ENCODE measurements around the gene ACY1. TPM values are rescaled to one million over a fixed set of nuclear protein-coding genes. Genes with fewer than 3 reads are reported as not detected.

The ACY1 gene
- total RNA-seq, 2 experiments from 2014 or later: 61.8 to 64.5 TPM

DNA sequence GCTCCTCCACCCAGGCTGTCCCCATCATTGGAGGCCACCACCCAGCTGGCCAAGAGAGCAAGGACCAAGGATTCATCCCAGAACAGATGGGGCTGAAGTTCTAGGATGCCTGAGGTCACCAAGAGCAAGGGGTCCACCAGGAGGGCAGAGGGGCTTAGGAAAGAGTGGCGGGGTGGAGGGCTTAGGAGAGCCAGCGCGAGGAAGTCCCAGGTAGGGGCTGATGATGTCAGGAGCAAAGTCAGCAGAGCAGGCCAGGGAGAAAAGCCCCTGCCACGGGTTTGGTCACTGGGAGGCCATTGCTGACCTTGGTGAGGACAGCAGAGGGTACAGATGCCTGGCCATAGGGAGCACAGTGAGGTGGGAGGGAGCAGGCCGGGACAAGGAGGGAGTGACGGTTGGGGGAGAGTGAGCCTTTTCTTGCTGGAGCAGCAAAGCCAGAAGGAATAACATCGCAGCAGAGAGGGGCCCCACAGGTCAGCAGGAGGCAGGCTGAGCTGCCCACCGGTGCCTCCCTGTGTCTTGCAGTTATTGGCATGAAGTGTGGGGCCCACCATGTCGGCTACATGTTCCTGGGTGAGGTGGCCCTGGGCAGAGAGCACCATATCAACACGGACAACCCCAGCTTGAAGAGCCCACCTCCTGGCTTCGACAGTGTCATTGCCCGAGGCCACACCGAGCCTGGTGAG lies 36.0 kb upstream of the ACY1 start:
- no peak overlapping the region for H3K4me3 Mint-ChIP-seq
- ChIA-PET CTCF (no interaction called here), POLR2A (interaction anchor here (0.7 kb wide), 1 partner anchor 16 kb away, joined by 3 read pairs; no protein-coding TSS in a partner anchor)
- TF ChIP-seq CTCF (IDR thresholded peaks at IDR 0.05): no peak
- intact Hi-C loops (cut with micrococcal nuclease): no loop called here
- H3K36me3 Mint-ChIP-seq (ENCODE audit: low read depth): no peaks in the 10 kb centered on the region
- no peaks in the 10 kb centered on the region for H3K27me3 Mint-ChIP-seq
- no peaks in the 10 kb centered on the region for H3K9me3 Mint-ChIP-seq
- H3K27ac Mint-ChIP-seq: no peak overlapping the region
- H3K4me1 Mint-ChIP-seq (ENCODE audit: low read depth): peaks cover 6% of the 10 kb centered on the region
- DNase-seq: no peak
- no peak for ATAC-seq

DNA sequence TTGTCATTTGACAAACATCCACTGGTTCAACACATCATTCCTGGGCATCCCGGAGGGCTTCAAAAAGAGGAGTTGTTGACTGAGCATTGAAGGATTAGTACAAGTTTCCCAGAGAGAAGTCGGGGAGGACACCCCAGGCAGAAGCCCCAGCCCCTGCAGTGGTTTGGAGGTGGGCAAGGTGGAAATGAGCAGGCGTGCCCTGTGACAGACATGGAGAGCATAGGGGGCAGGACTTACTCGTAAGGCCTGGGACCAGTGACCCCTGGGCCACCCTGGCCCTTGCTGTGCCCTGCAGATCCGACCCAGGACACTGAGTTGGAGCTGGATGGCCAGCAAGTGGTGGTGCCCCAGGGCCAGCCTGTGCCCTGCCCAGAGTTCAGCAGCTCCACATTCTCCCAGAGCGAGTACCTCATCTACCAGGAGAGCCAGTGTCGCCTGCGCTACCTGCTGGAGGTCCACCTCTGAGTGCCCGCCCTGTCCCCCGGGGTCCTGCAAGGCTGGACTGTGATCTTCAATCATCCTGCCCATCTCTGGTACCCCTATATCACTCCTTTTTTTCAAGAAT lies 35.2 kb upstream of the ACY1 start:
- ChIA-PET POLR2A (interaction anchor here (0.6 to 0.7 kb wide), 2 partner anchors 10 to 15 kb away, joined by 3 read pairs; no protein-coding TSS in a partner anchor), CTCF (no interaction called here)
- no peak for ATAC-seq
- no peaks in the 10 kb centered on the region for H3K36me3 Mint-ChIP-seq (ENCODE audit: low read depth)
- no peak overlapping the region for H3K27ac Mint-ChIP-seq
- no peaks in the 10 kb centered on the region for H3K9me3 Mint-ChIP-seq
- H3K4me3 Mint-ChIP-seq: no peak overlapping the region
- TF ChIP-seq CTCF (IDR thresholded peaks at IDR 0.05): no peak
- intact Hi-C loops (cut with micrococcal nuclease): no loop called here
- H3K4me1 Mint-ChIP-seq (ENCODE audit: low read depth): peaks cover under 1% of the 10 kb centered on the region
- H3K27me3 Mint-ChIP-seq: peaks cover 1% of the 10 kb centered on the region
- no peak for DNase-seq

DNA sequence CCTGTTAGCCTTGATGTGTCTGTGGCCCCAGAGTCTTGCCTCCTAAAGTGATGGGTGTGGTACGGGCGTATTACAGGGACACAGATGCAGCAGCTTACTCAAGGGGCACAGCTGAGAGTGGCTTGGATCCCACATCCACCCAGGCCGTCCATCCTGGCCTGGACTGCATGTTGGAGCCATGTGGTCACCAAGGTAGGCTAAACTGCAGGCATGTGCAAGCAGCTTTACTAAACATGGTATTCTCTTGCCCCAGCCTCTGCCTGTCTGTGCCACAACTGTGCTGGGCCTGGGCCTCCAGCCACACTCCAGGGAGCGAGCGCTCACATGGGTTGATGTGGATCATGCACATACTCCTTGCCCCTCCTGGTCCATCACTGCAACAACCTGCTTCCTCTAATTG lies 34.2 kb upstream of the ACY1 start:
- ATAC-seq (no peak), DNase-seq (no peak)
- no peaks in the 10 kb centered on the region for H3K9me3 Mint-ChIP-seq
- ChIA-PET POLR2A (no interaction called here), CTCF (no interaction called here)
- H3K36me3 Mint-ChIP-seq (ENCODE audit: low read depth): no peaks in the 10 kb centered on the region
- intact Hi-C loops (cut with micrococcal nuclease): no loop called here
- no peak overlapping the region for H3K27ac Mint-ChIP-seq
- no peak for TF ChIP-seq CTCF (IDR thresholded peaks at IDR 0.05)
- peaks cover 8% of the 10 kb centered on the region for H3K27me3 Mint-ChIP-seq
- no peaks in the 10 kb centered on the region for H3K4me1 Mint-ChIP-seq (ENCODE audit: low read depth)
- no peak overlapping the region for H3K4me3 Mint-ChIP-seq

DNA sequence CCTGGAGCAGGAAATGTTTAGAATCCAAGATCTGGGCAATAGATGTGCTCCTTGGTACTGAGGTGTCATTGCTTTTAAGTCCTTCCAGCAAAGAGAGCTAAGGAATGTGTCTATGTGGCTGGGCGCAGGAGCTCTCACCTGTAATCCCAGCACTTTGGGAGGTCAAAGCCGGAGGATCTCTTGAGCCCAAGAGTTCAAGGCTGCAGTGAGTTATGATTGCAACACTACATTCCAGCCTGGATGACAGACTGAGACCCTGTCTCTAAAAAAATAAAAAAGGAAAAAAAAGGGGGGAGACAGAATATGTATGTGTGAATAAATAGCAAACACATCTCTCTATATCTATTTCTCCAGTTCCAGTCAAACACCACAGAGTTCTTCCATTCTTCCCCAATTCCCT lies 32.4 kb upstream of the ACY1 start:
- ATAC-seq (no peak), DNase-seq (no peak)
- no peak for TF ChIP-seq CTCF (IDR thresholded peaks at IDR 0.05)
- Mint-ChIP-seq H3K9me3 (no peaks in the 10 kb centered on the region), H3K27me3 (peaks cover 19% of the 10 kb centered on the region), H3K4me1 (ENCODE audit: low read depth) (no peaks in the 10 kb centered on the region), H3K36me3 (ENCODE audit: low read depth) (no peaks in the 10 kb centered on the region), H3K27ac (no peak overlapping the region), H3K4me3 (no peak overlapping the region)
- CTCF ChIA-PET: interaction anchor here (4.0 kb wide), 1 partner anchor 8 kb away, joined by 27 read pairs; the partner anchor contains the start of genes PARP3 and RRP9
- intact Hi-C loops (cut with micrococcal nuclease): no loop called here
- POLR2A ChIA-PET: interaction anchor here (1.0 to 2.8 kb wide), 2 partner anchors 9 to 23 kb away, joined by 3 to 6 read pairs; partner anchors contain the start of genes ABHD14A, ABHD14B, PARP3 and RRP9

DNA sequence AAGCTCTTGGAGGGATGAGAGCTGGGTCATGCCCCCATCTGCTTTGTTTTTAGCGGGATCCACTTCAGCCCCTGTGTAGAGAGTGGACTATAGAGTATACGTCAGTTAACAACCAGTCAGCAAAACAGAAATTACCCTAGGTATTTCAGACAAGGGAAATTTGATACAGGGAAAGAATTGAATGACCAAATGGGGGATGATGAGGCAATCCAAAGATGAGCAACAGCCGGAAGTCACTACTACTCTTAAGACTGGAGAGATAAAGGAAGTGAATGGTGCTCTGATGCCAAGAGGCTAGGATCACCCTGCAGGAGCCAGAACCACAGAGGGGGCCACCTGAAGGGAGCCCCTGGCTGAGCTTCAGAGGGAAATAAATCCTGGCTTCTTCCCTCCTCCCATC lies 29.9 kb upstream of the ACY1 start:
- Mint-ChIP-seq H3K36me3 (ENCODE audit: low read depth) (peaks cover 2% of the 10 kb centered on the region), H3K4me1 (ENCODE audit: low read depth) (peaks cover 6% of the 10 kb centered on the region), H3K4me3 (no peak overlapping the region), H3K9me3 (no peaks in the 10 kb centered on the region), H3K27ac (no peak overlapping the region), H3K27me3 (peaks cover 28% of the 10 kb centered on the region)
- TF ChIP-seq CTCF (IDR thresholded peaks at IDR 0.05): no peak
- ChIA-PET CTCF (interaction anchor here (1.2 to 4.0 kb wide), 3 partner anchors 10 to 21 kb away, joined by 4 to 27 read pairs (median 13); partner anchors contain the start of genes ABHD14A, ABHD14B, PARP3 and RRP9), POLR2A (interaction anchor here (1.2 to 2.8 kb wide), 3 partner anchors 10 to 21 kb away, joined by 3 to 6 read pairs (median 5); partner anchors contain the start of genes ABHD14A and ABHD14B)
- intact Hi-C loops (cut with micrococcal nuclease): no loop called here
- DNase-seq (no peak), ATAC-seq (no peak)

Data from activated CD8-positive, alpha-beta T cell treated with anti-CD3 and anti-CD28 coated beads for 36 hours (primary cell).